Psoas muscle (tissue), 8 donors: ENCODE results near the gene LPP. TPM values are rescaled to one million over a fixed set of nuclear protein-coding genes. Genes with fewer than 3 reads are reported as not detected.
A peak's percentile ranks its signal among the peaks of the same experiment; 100 is the strongest.

Experiments
- ATAC-seq, 4 donors: fragments of 200-7000 bp; cut with Tn5 transposase; one replicate each; pipeline ENCODE4 v1.9.1; 2020; ENCODE audit warnings: moderate library complexity in 3 of 4, mild to moderate bottlenecking in 2 of 4
- DNase-seq, 2 donors: peaks; one replicate each; pipeline ENCODE4 v3.0.0-alpha.2; 2020
- H3K27ac ChIP-seq: fragments of 200-600 bp; one replicate; pipeline ENCODE4 v1.8.0; 2022
- H3K27me3 ChIP-seq, 3 donors: fragments of 200-600 bp in 1 of 3; one replicate each; pipeline versions ENCODE4 v1.6.1 to v1.8.0; 2013 to 2022; ENCODE audit warnings: low read length in 2 of 3, mild to moderate bottlenecking in 2 of 3, moderate library complexity in 1 of 3; ENCODE audit not compliant: insufficient read depth in 3 of 3
- H3K36me3 ChIP-seq, 2 donors: fragments of 200-600 bp in 1 of 2; one replicate each; pipeline versions ENCODE4 v1.6.1 to v1.8.0; 2013 to 2022; ENCODE audit warnings: low read depth in 1 of 2, mild to moderate bottlenecking in 1 of 2, moderate library complexity in 1 of 2; ENCODE audit not compliant: insufficient read depth in 1 of 2
- H3K4me1 ChIP-seq: fragments of 200-600 bp; one replicate; pipeline ENCODE4 v1.8.0; 2022
- H3K4me3 ChIP-seq: fragments of 200-600 bp; one replicate; pipeline ENCODE4 v1.8.0; 2022; ENCODE audit warnings: mild to moderate bottlenecking
- H3K9me3 ChIP-seq: fragments of 200-600 bp; one replicate; pipeline ENCODE4 v1.8.0; 2022
- WGBS, 3 donors: extraction: QIAGEN DNeasy Blood & Tissue Kit; methylation state at CpG; one replicate each; pipeline versions ENCODE4 v1.1.6 to v1.1.7; 2013; 5-methylcytosine and 5-hydroxymethylcytosine counted together
- intact Hi-C, 2 donors: fragments of 100-400 bp; cut with DNase I; formaldehyde crosslinking; loops; one replicate each; pipeline versions ENCODE4 v1.11.0 to v1.14.2; 2022
- polyA plus RNA-seq, 3 donors: library from polyadenylated mRNA; stranded (reverse); fragments of 200-250 nt; gene quantifications; one replicate each; pipeline ENCODE4 v1.2.3, GENCODE V29; 2013
- total RNA-seq, 4 donors: library from RNA; stranded (reverse); fragmentation: NEBNext Ultra II Directional in 2 of 4; extraction: Animal tissue kit (Norgen Biotek cat#: 25700) in 2 of 4; gene quantifications; one replicate each; pipeline versions ENCODE4 v1.2.1 to v1.2.4, GENCODE V29; 2021 to 2023
- TF ChIP-seq, protein P1 (sequence below): fragments of 200-600 bp; IDR thresholded peaks from one replicate; pipeline ENCODE4 v1.8.0; 2022; ENCODE audit warnings: antibody characterized with exemption
- donor health status: healthy with polysubstance abuse.
- donor health status: DM: no; HTN: no; CAD: no; lungs with moderate emphysema.
- donor health status: Bipolar disorder and iron deficiency.
- donor health status: healthy.
- donor health status: DM: yes; HTN: yes; CAD: no.
- donor health status: DM: no; HTN: no; CAD: no.
- donor health status: DM: no; HTN: no; CAD: no.
- donor health status: DM: yes; HTN: yes; CAD: no.

LPP gene
- total and polyA plus RNA-seq, 7 donors = 2.6 to 80.3 (median 42.8) TPM

- Histone ChIP-seq H3K4me1 (peaks cover 41% of the 10 kb centered on the region), H3K9me3 (no peaks in the 10 kb centered on the region), H3K27me3 (no peaks in the 10 kb centered on the region), H3K4me3 (no peak overlapping the region), H3K36me3 (no peaks in the 10 kb centered on the region), H3K27ac (peak overlapping the region; percentile 13)
- TF ChIP-seq, protein P1, sequence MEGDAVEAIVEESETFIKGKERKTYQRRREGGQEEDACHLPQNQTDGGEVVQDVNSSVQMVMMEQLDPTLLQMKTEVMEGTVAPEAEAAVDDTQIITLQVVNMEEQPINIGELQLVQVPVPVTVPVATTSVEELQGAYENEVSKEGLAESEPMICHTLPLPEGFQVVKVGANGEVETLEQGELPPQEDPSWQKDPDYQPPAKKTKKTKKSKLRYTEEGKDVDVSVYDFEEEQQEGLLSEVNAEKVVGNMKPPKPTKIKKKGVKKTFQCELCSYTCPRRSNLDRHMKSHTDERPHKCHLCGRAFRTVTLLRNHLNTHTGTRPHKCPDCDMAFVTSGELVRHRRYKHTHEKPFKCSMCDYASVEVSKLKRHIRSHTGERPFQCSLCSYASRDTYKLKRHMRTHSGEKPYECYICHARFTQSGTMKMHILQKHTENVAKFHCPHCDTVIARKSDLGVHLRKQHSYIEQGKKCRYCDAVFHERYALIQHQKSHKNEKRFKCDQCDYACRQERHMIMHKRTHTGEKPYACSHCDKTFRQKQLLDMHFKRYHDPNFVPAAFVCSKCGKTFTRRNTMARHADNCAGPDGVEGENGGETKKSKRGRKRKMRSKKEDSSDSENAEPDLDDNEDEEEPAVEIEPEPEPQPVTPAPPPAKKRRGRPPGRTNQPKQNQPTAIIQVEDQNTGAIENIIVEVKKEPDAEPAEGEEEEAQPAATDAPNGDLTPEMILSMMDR = no peak
- no peak for DNase-seq
- ATAC-seq = no peak
- intact Hi-C loops = no loop called here
Measured at GRCh38 chr3:188471723-188472122, 317.8 kb downstream of the LPP start.

- Histone ChIP-seq H3K4me1 (peaks cover 47% of the 10 kb centered on the region), H3K27me3 (no peaks in the 10 kb centered on the region), H3K27ac (peak overlapping the region; percentile 13), H3K9me3 (no peaks in the 10 kb centered on the region), H3K4me3 (no peak overlapping the region), H3K36me3 (no peaks in the 10 kb centered on the region)
- no peak for DNase-seq
- ATAC-seq = peak in 1 of 4 donors; percentile 8
- TF ChIP-seq, protein P1 = no peak
- intact Hi-C loops = no loop called here
- 73 to 92% (median 79%) methylated on average over 1 of the region's 1 CpG for WGBS, 3 donors
Measured at GRCh38 chr3:188472336-188472735, 318.4 kb downstream of the LPP start.

GRCh38 chr3:188473045-188473444 is 319.1 kb downstream of the LPP start:
- WGBS, 3 donors = 96 to 98% (median 98%) methylated on average over 2 of the region's 2 CpGs
- intact Hi-C loops = no loop called here
- H3K27ac ChIP-seq = no peak overlapping the region

GRCh38 chr3:188473591-188474288 is 319.8 kb downstream of the LPP start:
- DNase-seq (no peak), ATAC-seq (no peak)
- no peak overlapping the region for H3K27ac ChIP-seq
- TF ChIP-seq, protein P1 = no peak
- peaks cover 47% of the 10 kb centered on the region for H3K4me1 ChIP-seq
- no peaks in the 10 kb centered on the region for H3K36me3 ChIP-seq
- no peaks in the 10 kb centered on the region for H3K9me3 ChIP-seq
- 97% methylated on average over 2 of the region's 2 CpGs for WGBS, 3 donors
- no peak overlapping the region for H3K4me3 ChIP-seq
- no peaks in the 10 kb centered on the region for H3K27me3 ChIP-seq
- intact Hi-C loops = no loop called here

More at GRCh38 chr3:188473045-188473444, 319.1 kb downstream of the LPP start:
- H3K27me3 ChIP-seq = no peaks in the 10 kb centered on the region
- peaks cover 53% of the 10 kb centered on the region for H3K4me1 ChIP-seq
- TF ChIP-seq, protein P1 = no peak
- ATAC-seq (no peak), DNase-seq (no peak)
- no peak overlapping the region for H3K4me3 ChIP-seq
- H3K9me3 ChIP-seq = no peaks in the 10 kb centered on the region
- H3K36me3 ChIP-seq = no peaks in the 10 kb centered on the region

- ATAC-seq (peak in 3 of 4 donors; percentile 19 to 66 (median 41)), DNase-seq (no peak)
- Histone ChIP-seq H3K36me3 (no peaks in the 10 kb centered on the region), H3K4me1 (peaks cover 30% of the 10 kb centered on the region), H3K4me3 (no peak overlapping the region), H3K27me3 (no peaks in the 10 kb centered on the region), H3K27ac (peak overlapping the region; percentile 6), H3K9me3 (no peaks in the 10 kb centered on the region)
- intact Hi-C loops = no loop called here
- 15 to 35% (median 23%) methylated on average over 4 of the region's 4 CpGs for WGBS, 3 donors
- TF ChIP-seq, protein P1 = no peak
Measured at GRCh38 chr3:188476935-188477334, 323.0 kb downstream of the LPP start.
